H1 (cell line): ENCODE measurements around the gene LDLRAD4. TPM values are rescaled to one million over a fixed set of nuclear protein-coding genes. Genes with fewer than 3 reads are reported as not detected.

Experiments used
- CTCF ChIA-PET: fragments of 300-600 bp; sonication (Branson Sonifier 250); formaldehyde crosslinking; loops from one replicate; lab custom pipeline; 2021; ENCODE audit not compliant: partially characterized antibody; lab: Charles Lee
- POLR2A ChIA-PET: fragments of 300-600 bp; sonication (Branson Sonifier 250); formaldehyde crosslinking; loops from one replicate; lab custom pipeline; 2021; ENCODE audit warnings: inconsistent platforms; ENCODE audit not compliant: partially characterized antibody; lab: Charles Lee
- DNase-seq, 2 experiments: peaks; one replicate each; pipeline versions ENCODE4 v3.0.0 to v3.0.0-alpha.2; 2010 to 2022; ENCODE audit warnings: low spot score in 2 of 2, low read depth in 1 of 2, mixed read lengths in 1 of 2
- FAIRE-seq: peaks from 2 replicates; lab custom pipeline; 2011; peaks lifted over from hg19 to GRCh38; lab: Jason Lieb, UNC
- H2AFZ ChIP-seq: 2 replicates; pipeline ENCODE4 v1.8.1; 2012; ENCODE audit warnings: low read length, inconsistent platforms
- H2AK5ac ChIP-seq: 2 replicates; pipeline ENCODE4 v1.6.1; 2013; ENCODE audit warnings: low read depth, low read length
- H2BK120ac ChIP-seq: replicated peaks from 2 replicates; pipeline ENCODE3; 2013; ENCODE audit warnings: low read depth, low read length, inconsistent platforms
- H2BK12ac ChIP-seq: 2 replicates; pipeline ENCODE4 v1.6.1; 2013; ENCODE audit warnings: low read depth, low read length
- H2BK15ac ChIP-seq: 2 replicates; pipeline ENCODE4 v1.6.1; 2013; ENCODE audit warnings: low read length
- H2BK20ac ChIP-seq: 2 replicates; pipeline ENCODE4 v1.6.1; 2013; ENCODE audit warnings: low read length
- H2BK5ac ChIP-seq: 2 replicates; pipeline ENCODE4 v1.6.1; 2013; ENCODE audit warnings: low read depth, low read length
- H3K14ac ChIP-seq: 2 replicates; pipeline ENCODE4 v1.6.1; 2013; ENCODE audit warnings: inconsistent platforms; ENCODE audit not compliant: insufficient read length
- H3K18ac ChIP-seq: 2 replicates; pipeline ENCODE4 v1.6.1; 2013; ENCODE audit warnings: low read length; ENCODE audit errors: extremely low read depth
- H3K23ac ChIP-seq: 2 replicates; pipeline ENCODE4 v1.6.1; 2013; ENCODE audit warnings: inconsistent platforms; ENCODE audit not compliant: insufficient read length
- H3K23me2 ChIP-seq: 2 replicates; pipeline ENCODE4 v1.6.1; 2013; ENCODE audit warnings: low read depth, low read length
- H3K27ac ChIP-seq: 2 replicates; pipeline ENCODE4 v1.6.1; 2011; ENCODE audit warnings: low read depth, low read length, inconsistent platforms
- H3K27me3 ChIP-seq, 4 experiments: replicated peaks in 1 of 4; 1 replicate in 1 of 4; 2 replicates in 3 of 4; pipeline versions ENCODE4 v1.6.1 to v1.8.1; 2011 to 2013; ENCODE audit warnings: low read length in 3 of 4, mild to moderate bottlenecking in 3 of 4, inconsistent platforms in 2 of 4, mixed read lengths in 2 of 4, moderate library complexity in 1 of 4; ENCODE audit not compliant: control insufficient read depth in 3 of 4, insufficient read depth in 3 of 4; ENCODE audit errors: extremely low read depth in 1 of 4
- H3K36me3 ChIP-seq, 4 experiments: 2 replicates each; pipeline versions ENCODE4 v1.6.1 to v1.8.1; 2011 to 2013; ENCODE audit warnings: mild to moderate bottlenecking in 4 of 4, low read length in 3 of 4, moderate library complexity in 2 of 4, control low read depth in 1 of 4, inconsistent platforms in 1 of 4; ENCODE audit not compliant: insufficient read depth in 4 of 4, control insufficient read depth in 2 of 4
- H3K4ac ChIP-seq: replicated peaks from 2 replicates; pipeline ENCODE3; 2013; ENCODE audit warnings: low read length, low read depth, mixed read lengths, inconsistent platforms; ENCODE audit not compliant: insufficient read length
- H3K4me1 ChIP-seq, 4 experiments: replicated peaks in 1 of 4; 1 replicate in 1 of 4; 2 replicates in 3 of 4; pipeline versions ENCODE4 v1.6.1 to v1.8.1; 2011 to 2013; ENCODE audit warnings: low read length in 3 of 4, inconsistent platforms in 2 of 4, mixed read lengths in 1 of 4; ENCODE audit not compliant: insufficient read depth in 4 of 4, control insufficient read depth in 3 of 4
- H3K4me2 ChIP-seq, 2 experiments: 2 replicates each; pipeline versions ENCODE4 v1.6.1 to v1.8.1; 2011 to 2013; ENCODE audit warnings: low read depth in 2 of 2, low read length in 2 of 2, control low read depth in 1 of 2, inconsistent platforms in 1 of 2, mild to moderate bottlenecking in 1 of 2; ENCODE audit not compliant: insufficient read depth in 1 of 2
- H3K4me3 ChIP-seq, 4 experiments: fragments of 200-600, 300-600 bp in 1 of 4; sonication (generic), shearing (Covaris generic), sonication (Bioruptor Twin) in 1 of 4; 2 replicates each; pipeline versions ENCODE4 v1.5.1 to v1.8.1; 2011 to 2016; ENCODE audit warnings: low read length in 4 of 4, low read depth in 3 of 4, control low read depth in 2 of 4, inconsistent platforms in 2 of 4, mild to moderate bottlenecking in 2 of 4, mixed read lengths in 1 of 4, moderate library complexity in 1 of 4; ENCODE audit not compliant: insufficient read depth in 2 of 4; ENCODE audit errors: extremely low read depth in 1 of 4
- H3K56ac ChIP-seq: replicated peaks from 2 replicates; pipeline ENCODE3; 2013; ENCODE audit warnings: low read depth, mild to moderate bottlenecking, mixed read lengths, low read length, inconsistent platforms; ENCODE audit not compliant: insufficient read length
- H3K79me1 ChIP-seq: 2 replicates; pipeline ENCODE4 v1.6.1; 2013; ENCODE audit warnings: low read depth, low read length, control low read depth
- H3K79me2 ChIP-seq, 2 experiments: 2 replicates each; pipeline versions ENCODE4 v1.6.1 to v1.8.1; 2012 to 2013; ENCODE audit warnings: low read length in 2 of 2, mild to moderate bottlenecking in 2 of 2, inconsistent platforms in 1 of 2; ENCODE audit not compliant: insufficient read depth in 2 of 2, control insufficient read depth in 1 of 2
- H3K9ac ChIP-seq, 4 experiments: replicated peaks in 1 of 4; 1 replicate in 1 of 4; 2 replicates in 3 of 4; pipeline versions ENCODE4 v1.6.1 to v1.8.1; 2011 to 2013; ENCODE audit warnings: low read depth in 3 of 4, low read length in 3 of 4, control low read depth in 2 of 4, mild to moderate bottlenecking in 2 of 4, moderate library complexity in 2 of 4, inconsistent platforms in 1 of 4; ENCODE audit errors: extremely low read depth in 1 of 4
- H3K9me3 ChIP-seq, 2 experiments: 2 replicates each; pipeline versions ENCODE4 v1.6.1 to v1.8.1; 2012 to 2013; ENCODE audit warnings: mild to moderate bottlenecking in 2 of 2, moderate library complexity in 2 of 2, control low read depth in 1 of 2, inconsistent platforms in 1 of 2, low read depth in 1 of 2, low read length in 1 of 2, mixed read lengths in 1 of 2; ENCODE audit not compliant: insufficient read depth in 2 of 2
- H4K20me1 ChIP-seq, 2 experiments: replicated peaks in 1 of 2; 2 replicates each; pipeline versions ENCODE3 to v1.8.1; 2011 to 2013; ENCODE audit warnings: inconsistent platforms in 2 of 2, low read length in 2 of 2, mild to moderate bottlenecking in 1 of 2; ENCODE audit not compliant: insufficient read depth in 2 of 2, control insufficient read depth in 1 of 2
- H4K5ac ChIP-seq: 2 replicates; pipeline ENCODE4 v1.6.1; 2013; ENCODE audit warnings: low read length, low read depth, mixed read lengths, inconsistent platforms; ENCODE audit not compliant: insufficient read length
- H4K8ac ChIP-seq: 2 replicates; pipeline ENCODE4 v1.8.0; 2013; ENCODE audit warnings: mild to moderate bottlenecking, moderate library complexity, low read length, inconsistent platforms; ENCODE audit not compliant: insufficient read depth; ENCODE audit errors: extremely low read depth
- H4K91ac ChIP-seq: replicated peaks from 2 replicates; pipeline ENCODE3; 2013; ENCODE audit warnings: low read length, mixed read lengths, inconsistent platforms; ENCODE audit not compliant: insufficient read length
- WGBS, 2 experiments: shearing (Covaris generic) in 1 of 2; methylation state at CpG; one replicate each; pipeline versions ENCODE4 v1.1.6 to v1.1.7; 2013 to 2015; ENCODE audit warnings: low lambda C conversion rate in 2 of 2, mixed read lengths in 2 of 2, inconsistent platforms in 1 of 2, low coverage in 1 of 2, missing lambda C conversion rate in 1 of 2; ENCODE audit not compliant: insufficient replicate concordance in 2 of 2, insufficient coverage in 1 of 2, insufficient read length in 1 of 2; ENCODE audit errors: extremely low coverage in 1 of 2, missing lambda C conversion rate in 1 of 2; 5-methylcytosine and 5-hydroxymethylcytosine counted together
- polyA plus RNA-seq, 7 experiments: library from polyadenylated mRNA; depleted of rRNA in 3 of 7; stranded (reverse) in 5 of 7; unstranded in 2 of 7; fragments of >200 nt in 5 of 7; fragments of 200-250 nt in 2 of 7; gene quantifications; 1 replicate in 5 of 7; 2 replicates in 1 of 7; 4 replicates in 1 of 7; pipeline versions ENCODE4 v1.2.1 to v1.2.3, GENCODE V29; 2011 to 2013; ENCODE audit warnings: missing spikeins in 2 of 7, mixed read lengths in 2 of 7
- total RNA-seq: library from RNA; stranded (reverse); fragmentation: NEBNext Ultra II Directional; extraction: Animal tissue kit (Norgen Biotek cat#: 25700); gene quantifications from 2 replicates; pipeline ENCODE4 v1.2.1, GENCODE V29; 2021

The LDLRAD4 gene
- total and polyA plus RNA-seq, 2 of the 8 experiments (the other 6 are each of a cell fraction or from before 2014, with no cell fraction given) = 0.77 to 1.4 TPM

GRCh38 chr18:13381331-13381730 lies 162.8 kb downstream of the LDLRAD4 start:
- FAIRE-seq = no peak

More at GRCh38 chr18:13381331-13381730, 162.8 kb downstream of the LDLRAD4 start:
- Histone ChIP-seq H3K4ac (no peak overlapping the region), H3K36me3 (no peaks in the 10 kb centered on the region), H2BK5ac (no peak overlapping the region), H4K8ac (no peak overlapping the region), H3K79me1 (no peaks in the 10 kb centered on the region), H3K4me1 (no peaks in the 10 kb centered on the region; a peak in 3 of 7 replicates), H4K5ac (no peak overlapping the region), H2AK5ac (no peak overlapping the region), H3K9me3 (no peaks in the 10 kb centered on the region), H3K14ac (no peak overlapping the region), H3K18ac (no peak overlapping the region), H3K4me2 (no peak overlapping the region), H3K27me3 (no peaks in the 10 kb centered on the region), H3K23ac (no peak overlapping the region), H3K23me2 (no peaks in the 10 kb centered on the region; the same call in 1 of the 2 replicates), H2BK15ac (no peak overlapping the region), H3K4me3 (no peak overlapping the region), H3K79me2 (no peaks in the 10 kb centered on the region), H4K20me1 (no peaks in the 10 kb centered on the region), H3K56ac (no peak overlapping the region), H2BK12ac (no peak overlapping the region), H3K27ac (no peak overlapping the region), H2AFZ (no peak overlapping the region), H2BK20ac (no peak overlapping the region), H4K91ac (no peak overlapping the region), H2BK120ac (no peak overlapping the region), H3K9ac (no peak overlapping the region)
- WGBS, 2 experiments = 79% methylated on average over 9 of the region's 9 CpGs; no CpG with 5 or more reads in 1 of the 2 experiments
- CTCF ChIA-PET = interaction anchor here (1.3 kb wide), 1 partner anchor 9 kb away, joined by 5 read pairs; no protein-coding TSS in a partner anchor
- DNase-seq = no peak
- POLR2A ChIA-PET = no interaction called here
